GM15510 (cell line): ENCODE results near the gene TARBP2.

ENCODE experiments used
- POLR2A ChIP-seq: IDR thresholded peaks from 3 replicates; pipeline ENCODE4 v1.6.1; 2011; ENCODE audit warnings: borderline replicate concordance; ENCODE audit not compliant: insufficient read length; ENCODE audit errors: extremely low read depth

TARBP2 gene, protein sequence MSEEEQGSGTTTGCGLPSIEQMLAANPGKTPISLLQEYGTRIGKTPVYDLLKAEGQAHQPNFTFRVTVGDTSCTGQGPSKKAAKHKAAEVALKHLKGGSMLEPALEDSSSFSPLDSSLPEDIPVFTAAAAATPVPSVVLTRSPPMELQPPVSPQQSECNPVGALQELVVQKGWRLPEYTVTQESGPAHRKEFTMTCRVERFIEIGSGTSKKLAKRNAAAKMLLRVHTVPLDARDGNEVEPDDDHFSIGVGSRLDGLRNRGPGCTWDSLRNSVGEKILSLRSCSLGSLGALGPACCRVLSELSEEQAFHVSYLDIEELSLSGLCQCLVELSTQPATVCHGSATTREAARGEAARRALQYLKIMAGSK

DNA sequence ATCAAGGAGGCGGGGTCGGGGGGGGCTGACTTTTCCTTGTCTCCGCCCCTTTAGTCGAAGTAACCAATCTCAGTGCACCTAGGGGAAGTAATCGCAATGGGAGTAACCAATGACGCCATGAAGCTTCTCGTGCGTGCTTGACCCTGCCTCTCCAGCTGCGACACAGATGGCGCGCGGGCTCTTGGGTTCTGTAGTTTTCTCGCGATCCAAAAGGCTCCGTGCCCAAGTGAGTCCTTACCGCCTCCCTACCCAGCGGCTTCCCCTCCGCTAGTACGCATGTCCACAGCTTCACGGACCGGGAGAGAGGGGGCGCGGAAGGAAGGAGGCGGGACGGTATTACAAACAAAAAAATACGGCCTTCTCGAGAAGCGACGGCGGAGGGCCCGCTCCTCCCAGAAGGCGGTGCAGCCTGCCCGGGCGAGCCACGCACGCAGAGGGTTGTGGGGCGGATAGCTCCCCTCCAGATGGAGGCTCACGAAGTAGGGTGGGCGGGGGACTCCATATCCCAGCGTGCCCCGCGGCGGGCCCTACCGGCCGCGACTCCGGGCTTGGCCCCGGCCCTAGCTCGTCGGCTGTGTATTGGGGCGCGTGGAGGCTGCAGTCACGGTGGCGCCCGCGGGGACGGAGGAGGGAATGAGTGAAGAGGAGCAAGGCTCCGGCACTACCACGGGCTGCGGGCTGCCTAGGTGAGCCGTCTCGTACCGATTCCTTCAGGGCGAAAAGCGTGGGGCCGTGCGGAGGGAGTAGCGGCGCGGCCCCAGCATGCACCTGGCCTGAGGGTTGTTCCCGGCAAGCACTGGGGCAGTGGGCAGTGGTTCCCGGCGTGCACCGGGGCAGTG, at the start of gene TARBP2:
Gene TARBP2 (plus strand): TSS at position 508 of the 839 bp plus-strand sequence. CDS start 126 bp downstream, at position 634.
- TF ChIP-seq POLR2A = peak; percentile 78

DNA sequence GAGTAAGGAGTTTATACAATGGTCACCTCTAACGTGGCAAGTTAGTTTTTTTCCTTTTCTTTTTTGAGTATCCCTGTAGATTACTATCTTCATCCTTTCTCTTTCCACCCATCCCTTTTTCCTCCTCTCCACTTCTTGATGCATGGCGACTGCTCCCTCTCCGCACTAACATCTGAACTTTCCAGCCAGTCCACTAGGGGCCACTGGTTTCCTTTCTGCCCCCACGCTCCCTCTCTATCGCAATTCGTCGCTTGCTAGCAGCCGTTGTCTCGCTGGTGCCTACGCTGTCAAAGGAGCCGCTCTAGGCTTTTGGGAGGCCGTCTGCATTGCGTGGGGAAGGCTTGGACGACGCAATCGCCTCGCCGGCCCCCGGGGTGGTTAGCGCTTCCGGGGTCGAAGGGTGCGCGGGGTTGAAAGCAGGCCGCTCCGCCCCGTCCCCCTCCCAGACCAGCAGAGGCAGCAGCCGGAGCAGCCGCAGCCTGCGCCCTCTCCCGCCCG, 49.4 kb upstream of the TARBP2 start, which contains the start of gene PCBP2:
Gene PCBP2 (plus strand): TSS at position 442 of the 498 bp plus-strand sequence. CDS start 2,699 bp downstream, outside the sequence.
- TF ChIP-seq POLR2A = peak; percentile 81

DNA sequence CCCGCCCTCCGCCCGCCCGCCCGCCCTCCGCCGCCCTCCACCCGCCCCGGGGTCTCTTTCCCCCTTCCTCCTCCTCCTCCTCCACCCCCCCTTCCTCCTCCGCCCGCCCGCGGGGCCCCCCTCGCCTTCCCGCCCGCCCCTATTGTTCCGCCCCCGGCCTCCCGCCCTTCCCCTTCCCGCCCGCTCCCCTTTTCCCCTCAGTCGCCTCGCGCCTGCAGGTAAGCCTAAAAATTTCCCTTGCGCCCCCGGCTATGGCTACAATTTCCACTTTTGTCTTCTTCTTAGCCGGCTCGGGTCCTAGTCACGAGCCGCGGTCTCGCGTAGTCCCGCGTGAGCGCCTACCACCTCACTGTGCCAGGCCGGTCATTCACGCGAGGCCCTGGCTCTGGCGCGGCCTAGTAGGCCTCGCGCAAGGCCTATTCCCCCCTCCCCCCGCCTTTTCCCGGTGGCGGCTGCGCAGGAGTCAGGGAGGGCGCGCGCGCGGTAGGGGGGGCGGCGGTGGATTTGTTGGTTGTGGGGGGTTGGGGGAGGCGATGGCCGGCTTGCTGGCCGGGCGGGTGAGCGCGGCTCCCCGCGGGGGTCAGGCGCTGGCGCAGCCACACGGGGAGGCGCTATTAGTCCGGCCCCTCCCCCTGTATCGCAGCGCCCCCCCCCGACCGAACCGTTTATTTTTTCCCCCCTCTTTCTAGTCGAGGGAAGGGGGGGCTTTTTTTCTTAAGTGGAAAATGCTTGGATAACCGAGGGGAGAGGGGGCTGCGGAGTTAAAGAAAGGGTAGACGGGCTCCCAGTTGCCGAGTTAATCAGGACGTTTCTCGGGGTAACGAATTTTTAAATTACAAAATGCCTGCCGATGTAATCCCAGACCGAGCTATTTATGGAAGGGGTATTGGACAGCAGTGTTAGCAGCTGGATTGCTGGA, 48.7 kb upstream of the TARBP2 start:
- TF ChIP-seq POLR2A = peak; percentile 41

DNA sequence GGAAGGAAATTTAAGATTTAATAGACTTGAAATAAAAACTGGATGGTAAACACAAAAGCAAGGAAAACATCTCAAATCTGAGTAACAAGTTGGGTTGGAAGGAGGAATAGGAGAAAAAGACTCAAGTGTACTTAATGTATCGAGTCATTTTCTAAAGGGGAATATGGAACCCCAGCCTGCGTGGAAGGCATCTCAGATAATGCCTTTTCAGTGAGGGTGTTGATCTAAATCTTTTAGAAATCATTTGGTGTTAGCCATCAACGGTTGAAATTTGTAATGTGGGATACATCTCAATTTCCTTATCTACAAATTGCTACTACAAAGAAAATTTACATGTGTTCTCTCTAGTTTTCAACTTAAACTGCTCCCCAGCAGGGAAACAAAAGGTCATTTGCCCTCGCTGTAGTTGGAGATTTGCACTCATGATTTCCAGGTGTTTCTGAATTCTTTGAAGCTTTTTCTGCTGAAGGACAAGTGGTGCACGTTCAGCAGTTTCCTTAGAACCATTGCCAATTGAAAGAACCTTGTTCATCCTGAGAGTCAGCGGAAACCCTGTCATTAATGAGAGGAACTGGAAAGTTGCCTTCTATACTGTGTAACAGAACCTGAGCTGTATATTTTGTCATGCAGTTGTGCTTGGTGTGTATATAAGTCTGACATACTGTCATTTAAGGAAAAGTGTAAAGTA, 47.0 kb upstream of the TARBP2 start:
- no peak for TF ChIP-seq POLR2A

DNA sequence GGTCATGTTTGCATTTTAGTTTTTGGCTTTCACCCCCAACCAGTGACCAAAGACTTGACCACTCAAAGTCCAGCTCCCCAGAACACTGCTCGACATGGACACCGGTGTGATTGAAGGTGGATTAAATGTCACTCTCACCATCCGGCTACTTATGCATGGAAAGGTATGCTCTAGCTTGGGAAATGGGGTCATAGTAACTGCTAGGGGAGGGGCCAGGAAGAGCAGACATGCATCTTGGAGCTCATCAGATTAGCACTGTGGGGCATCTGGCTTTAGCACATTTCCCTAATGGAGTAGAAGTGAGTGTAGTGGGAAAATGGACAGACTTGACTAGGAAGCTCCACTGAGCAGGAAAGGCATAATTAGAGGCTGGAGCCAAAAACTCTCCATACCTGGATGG, 46.4 kb upstream of the TARBP2 start:
- TF ChIP-seq POLR2A = no peak

DNA sequence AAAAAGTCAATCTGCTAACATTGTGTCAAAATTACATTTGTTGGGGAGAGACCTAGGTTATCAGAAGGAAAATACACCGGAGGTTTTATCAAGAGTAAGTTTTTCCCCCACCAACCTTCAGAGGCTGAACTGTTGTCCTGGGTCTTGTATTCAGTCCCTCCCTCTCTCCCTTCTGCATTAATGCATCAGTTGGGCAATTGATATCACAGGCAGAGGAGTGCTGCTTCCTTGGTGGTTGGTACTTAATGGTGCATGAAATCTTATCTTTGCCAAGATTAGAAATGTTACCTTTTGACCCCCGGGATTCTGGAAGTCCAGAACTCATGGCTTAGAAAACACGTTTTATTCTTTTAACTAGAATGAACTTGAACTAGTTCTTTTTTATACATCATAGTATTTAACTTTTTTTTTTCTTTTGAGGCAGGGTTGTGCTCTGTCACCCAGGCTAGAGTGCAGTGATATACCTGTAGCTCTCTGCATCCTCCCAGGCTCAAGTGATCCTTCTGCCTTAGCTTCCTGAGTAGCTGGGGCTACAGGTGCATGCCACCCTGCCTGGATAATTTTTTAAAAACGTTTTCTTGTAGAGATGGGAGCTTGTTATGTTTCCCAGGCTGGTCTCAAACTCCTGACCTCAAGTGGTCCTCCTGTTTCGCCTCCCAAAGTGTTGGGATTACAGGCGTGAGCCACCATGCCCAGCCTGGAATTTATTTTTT, 44.3 kb upstream of the TARBP2 start:
- no peak for TF ChIP-seq POLR2A

DNA sequence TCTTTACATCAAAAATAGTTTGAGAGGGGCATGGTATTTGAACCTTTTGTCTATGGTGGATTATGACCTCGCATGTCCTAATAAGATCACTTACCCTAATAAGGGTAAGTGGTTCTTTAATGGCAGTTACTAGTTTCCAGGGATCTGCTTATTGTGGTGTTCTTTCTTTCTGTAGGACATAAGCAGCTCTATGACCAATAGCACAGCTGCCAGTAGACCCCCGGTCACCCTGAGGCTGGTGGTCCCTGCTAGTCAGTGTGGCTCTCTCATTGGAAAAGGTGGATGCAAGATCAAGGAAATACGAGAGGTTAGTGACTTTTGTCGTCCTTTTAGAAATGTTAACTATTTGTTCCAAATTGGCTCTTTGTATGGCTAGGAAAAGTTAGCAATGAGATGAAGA, 42.0 kb upstream of the TARBP2 start:
- TF ChIP-seq POLR2A = no peak

DNA sequence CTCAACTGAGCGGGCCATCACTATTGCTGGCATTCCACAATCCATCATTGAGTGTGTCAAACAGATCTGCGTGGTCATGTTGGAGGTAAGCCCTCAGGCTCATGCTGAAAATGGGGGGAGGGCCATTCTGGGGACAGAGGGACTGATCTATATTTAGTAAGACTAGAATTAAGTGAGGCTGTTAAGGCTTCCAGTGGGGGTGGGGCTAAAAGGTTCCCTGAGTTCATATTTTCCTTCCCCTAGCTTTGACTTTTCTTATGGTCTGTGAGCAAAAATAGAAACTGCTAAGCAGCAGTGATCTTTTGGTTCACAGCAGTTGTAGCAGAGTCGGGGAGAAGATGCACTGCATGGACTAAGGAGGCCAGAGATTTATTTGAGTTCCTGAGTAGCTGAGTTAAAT, 40.0 kb upstream of the TARBP2 start:
- no peak for TF ChIP-seq POLR2A

DNA sequence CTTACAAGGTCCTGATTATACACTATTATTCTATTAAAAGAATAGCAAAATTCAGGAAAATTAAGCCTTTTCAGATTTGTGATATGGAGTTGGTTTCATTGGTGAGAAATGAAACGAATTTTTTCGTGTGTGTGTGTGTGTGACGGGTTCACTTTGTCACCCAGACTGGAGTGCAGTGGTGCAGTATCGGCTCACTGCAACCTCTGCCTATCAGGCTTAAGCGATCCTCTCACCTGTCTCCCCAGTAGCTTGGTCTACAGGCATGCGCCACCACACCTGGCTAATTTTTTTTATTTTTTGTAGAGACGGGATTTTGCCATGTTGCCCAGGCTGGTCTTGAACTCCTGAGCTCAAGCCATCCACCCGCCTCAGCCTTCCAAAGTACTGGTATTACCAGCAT, 39.5 kb upstream of the TARBP2 start:
- no peak for TF ChIP-seq POLR2A

DNA sequence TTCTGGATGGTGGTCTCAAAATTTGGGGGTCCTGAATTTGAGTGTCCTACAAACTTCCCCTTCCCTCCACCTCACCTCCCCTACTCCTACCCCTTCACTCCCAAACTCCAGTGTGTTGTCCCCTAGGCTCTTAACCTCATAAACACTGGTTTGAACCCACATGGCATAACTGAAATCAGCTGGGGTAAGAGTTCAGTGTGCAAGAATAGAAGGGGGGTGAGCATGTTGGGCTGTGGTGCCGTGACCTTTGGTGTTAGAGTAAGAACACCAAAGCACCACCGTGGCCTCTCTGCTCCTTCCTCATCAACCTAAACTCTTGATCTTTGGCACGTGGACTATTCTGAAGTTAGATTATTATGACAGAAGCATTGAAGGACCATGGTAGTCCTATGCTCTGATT, 38.1 kb upstream of the TARBP2 start:
- TF ChIP-seq POLR2A = no peak

DNA sequence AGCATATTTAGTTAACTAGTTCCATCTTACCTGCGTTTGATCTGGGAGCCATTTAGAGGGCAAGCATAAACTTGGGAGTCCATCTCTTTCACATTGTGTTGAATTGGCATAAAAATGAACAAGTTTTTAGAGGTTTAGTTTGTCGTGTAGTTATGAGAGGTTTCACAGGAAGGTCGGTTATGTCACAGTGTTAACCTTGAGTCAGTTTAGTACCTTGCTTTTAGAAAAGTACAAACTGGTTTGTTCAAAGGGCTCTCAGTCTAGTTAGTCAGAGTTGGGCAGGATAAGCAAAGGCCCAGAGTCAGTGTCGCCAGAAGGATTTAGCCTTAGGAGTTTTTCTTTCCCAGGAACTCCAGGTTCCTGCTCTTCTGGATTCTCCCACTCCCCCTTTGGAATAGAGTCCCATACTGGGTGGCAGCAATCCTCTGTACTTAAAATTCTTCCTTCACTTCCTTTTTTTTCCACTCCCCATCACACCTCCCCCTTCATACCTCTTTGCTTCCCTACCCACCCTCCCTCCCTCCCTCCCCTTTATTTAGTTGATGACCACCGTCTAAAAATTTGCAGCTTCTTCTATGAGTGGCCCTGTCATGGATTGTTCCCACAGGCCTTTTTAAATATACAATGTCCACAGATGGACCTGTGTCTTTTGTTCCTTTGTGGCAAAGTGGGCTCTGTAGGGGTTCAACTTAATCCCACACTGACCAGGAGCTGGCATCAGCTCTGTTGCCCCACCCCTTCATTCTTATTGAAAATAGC, 37.1 kb upstream of the TARBP2 start:
- TF ChIP-seq POLR2A = no peak

DNA sequence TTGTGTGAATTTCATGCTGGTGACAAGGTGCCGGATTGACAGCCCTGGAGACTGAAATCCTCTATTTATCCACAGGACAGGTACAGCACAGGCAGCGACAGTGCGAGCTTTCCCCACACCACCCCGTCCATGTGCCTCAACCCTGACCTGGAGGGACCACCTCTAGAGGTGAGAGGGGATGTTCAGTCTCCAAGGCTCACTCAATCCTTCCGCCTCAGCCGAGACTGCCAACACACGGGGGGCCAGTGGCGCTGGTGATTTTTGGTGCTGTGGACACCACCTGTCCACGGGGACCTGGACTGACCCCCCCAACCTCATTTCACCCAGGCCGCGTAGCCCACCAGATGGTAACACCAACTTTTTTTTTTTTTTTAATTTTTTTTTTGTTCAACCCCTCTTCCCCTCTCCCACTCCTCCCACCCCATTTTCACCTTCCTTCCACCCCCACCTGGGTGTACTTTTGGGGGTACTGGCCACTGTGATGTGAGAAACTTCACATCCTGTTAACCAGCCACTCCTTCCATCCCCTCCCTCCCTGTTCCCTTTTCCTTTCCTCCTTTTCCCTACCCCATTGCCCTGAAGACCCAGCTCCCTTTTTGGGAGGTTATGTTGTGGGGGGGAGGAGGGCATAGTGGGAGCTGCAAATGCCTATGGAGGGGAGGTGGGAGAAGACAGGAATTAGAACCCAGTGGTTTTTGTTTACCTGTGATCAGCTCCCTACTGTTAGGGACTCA, 36.2 kb upstream of the TARBP2 start:
- TF ChIP-seq POLR2A = no peak
